Skeletal muscle cell (primary cell): ENCODE measurements around the gene PDCD1.
A peak's percentile ranks its signal among the peaks of the same experiment; 100 is the strongest.
"Not testable (repeated sequence)": the region's sequence is repeated elsewhere in the genome, so short reads cannot be mapped to it uniquely, and the experiment has no call there.

Experiments
- DNase-seq: peaks from one replicate; pipeline ENCODE4 v3.0.0-alpha.2; 2010; ENCODE audit warnings: low read depth
- H3K4me3 ChIP-seq: 2 replicates; pipeline ENCODE4 v1.5.1; 2011; ENCODE audit warnings: low read depth, mild to moderate bottlenecking, control low read depth, low read length, moderate library complexity

The PDCD1 gene

GRCh38 chr2:241842620-241843211 is 16.0 kb downstream of the PDCD1 start:
- H3K4me3 ChIP-seq = no peak overlapping the region
- DNase-seq = no peak

GRCh38 chr2:241842067-241842415 is 16.7 kb downstream of the PDCD1 start:
- DNase-seq = no peak
- H3K4me3 ChIP-seq = no peak overlapping the region

- no peak for DNase-seq
- H3K4me3 ChIP-seq = no peak overlapping the region
Measured at GRCh38 chr2:241841181-241842066, 17.3 kb downstream of the PDCD1 start.

GRCh38 chr2:241837197-241837965 is 21.3 kb downstream of the PDCD1 start:
- no peak overlapping the region for H3K4me3 ChIP-seq
- no peak for DNase-seq

- no peak for DNase-seq
- no peak overlapping the region for H3K4me3 ChIP-seq
Measured at GRCh38 chr2:241836292-241836691, 22.4 kb downstream of the PDCD1 start.

GRCh38 chr2:241835611-241836010 is 23.1 kb downstream of the PDCD1 start:
- no peak for DNase-seq
- no peak overlapping the region for H3K4me3 ChIP-seq

- no peak overlapping the region for H3K4me3 ChIP-seq
- no peak for DNase-seq
Measured at GRCh38 chr2:241834527-241835210, 24.0 kb downstream of the PDCD1 start.

- H3K4me3 ChIP-seq, DNase-seq: not testable (repeated sequence)
Measured at GRCh38 chr2:241833756-241834526, 24.8 kb downstream of the PDCD1 start.

- no peak overlapping the region for H3K4me3 ChIP-seq
- peak; percentile 41 for DNase-seq
Measured at GRCh38 chr2:241833101-241833663, 25.5 kb downstream of the PDCD1 start.

- no peak for DNase-seq
- H3K4me3 ChIP-seq = no peak overlapping the region
Measured at GRCh38 chr2:241827394-241827793, 31.3 kb downstream of the PDCD1 start.

- not testable (repeated sequence) for DNase-seq, H3K4me3 ChIP-seq
Measured at GRCh38 chr2:241823531-241824437, 34.9 kb downstream of the PDCD1 start.

GRCh38 chr2:241822264-241822623 is 36.5 kb downstream of the PDCD1 start:
- DNase-seq = no peak
- H3K4me3 ChIP-seq = no peak overlapping the region

- no peak for DNase-seq
- no peak overlapping the region for H3K4me3 ChIP-seq
Measured at GRCh38 chr2:241821460-241822263, 37.0 kb downstream of the PDCD1 start.

GRCh38 chr2:241820625-241821384 is 37.9 kb downstream of the PDCD1 start:
- no peak for DNase-seq
- H3K4me3 ChIP-seq = no peak overlapping the region

- DNase-seq, H3K4me3 ChIP-seq: not testable (repeated sequence)
Measured at GRCh38 chr2:241819947-241820624, 38.6 kb downstream of the PDCD1 start.

GRCh38 chr2:241818943-241819270 is 39.8 kb downstream of the PDCD1 start:
- no peak for DNase-seq
- no peak overlapping the region for H3K4me3 ChIP-seq
